GM12872 (cell line): ENCODE data around the gene SLFN11.

Experiments
- TF ChIP-seq, protein P1 (sequence below): IDR thresholded peaks from 3 replicates; pipeline ENCODE4 v1.5.1; 2011; ENCODE audit warnings: low read depth, mild to moderate bottlenecking, low read length, moderate library complexity; ENCODE audit not compliant: insufficient read depth

SLFN11 gene

DNA sequence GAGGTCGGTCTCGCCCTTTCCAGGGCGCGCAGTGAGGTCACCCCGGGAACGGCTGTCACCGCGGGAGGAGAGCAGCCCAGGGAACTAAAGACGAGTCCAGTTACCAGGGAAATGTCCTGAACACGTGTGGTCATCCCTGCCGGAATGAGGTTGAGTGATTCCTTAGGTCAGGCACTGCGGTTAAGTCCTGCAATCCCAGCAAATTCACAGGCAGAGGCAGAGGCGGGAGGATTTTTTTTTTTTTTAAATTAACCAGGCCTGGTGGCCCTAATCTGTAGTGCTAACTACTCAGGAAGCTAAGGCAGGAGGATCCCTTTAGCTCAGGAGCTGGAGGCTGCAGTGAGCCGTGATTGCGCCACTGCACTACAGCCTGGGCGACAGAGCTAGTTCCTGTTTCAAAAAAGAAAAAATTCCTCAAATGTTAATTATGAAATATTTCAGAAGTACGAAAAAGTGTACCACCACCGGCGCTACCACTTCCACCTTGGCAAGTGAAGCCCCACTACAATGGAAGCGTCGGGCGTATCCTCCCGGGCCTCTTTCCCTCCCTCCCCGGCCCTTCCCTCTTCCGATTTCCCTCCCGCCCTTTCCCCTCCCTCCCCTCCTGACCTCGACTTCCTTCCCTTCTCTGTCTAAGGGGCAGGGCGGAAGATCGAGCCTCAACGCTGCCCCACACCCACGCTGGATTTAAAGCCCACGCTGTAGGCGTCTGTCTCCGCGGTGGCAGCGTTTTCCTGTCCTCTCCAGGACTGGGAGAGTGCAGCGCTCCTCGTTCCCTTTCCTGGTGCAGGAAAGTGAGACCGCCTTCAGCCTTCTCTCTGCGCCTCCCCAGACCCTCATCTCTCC lies 27.3 kb downstream of the SLFN11 start:
- TF ChIP-seq, protein P1, sequence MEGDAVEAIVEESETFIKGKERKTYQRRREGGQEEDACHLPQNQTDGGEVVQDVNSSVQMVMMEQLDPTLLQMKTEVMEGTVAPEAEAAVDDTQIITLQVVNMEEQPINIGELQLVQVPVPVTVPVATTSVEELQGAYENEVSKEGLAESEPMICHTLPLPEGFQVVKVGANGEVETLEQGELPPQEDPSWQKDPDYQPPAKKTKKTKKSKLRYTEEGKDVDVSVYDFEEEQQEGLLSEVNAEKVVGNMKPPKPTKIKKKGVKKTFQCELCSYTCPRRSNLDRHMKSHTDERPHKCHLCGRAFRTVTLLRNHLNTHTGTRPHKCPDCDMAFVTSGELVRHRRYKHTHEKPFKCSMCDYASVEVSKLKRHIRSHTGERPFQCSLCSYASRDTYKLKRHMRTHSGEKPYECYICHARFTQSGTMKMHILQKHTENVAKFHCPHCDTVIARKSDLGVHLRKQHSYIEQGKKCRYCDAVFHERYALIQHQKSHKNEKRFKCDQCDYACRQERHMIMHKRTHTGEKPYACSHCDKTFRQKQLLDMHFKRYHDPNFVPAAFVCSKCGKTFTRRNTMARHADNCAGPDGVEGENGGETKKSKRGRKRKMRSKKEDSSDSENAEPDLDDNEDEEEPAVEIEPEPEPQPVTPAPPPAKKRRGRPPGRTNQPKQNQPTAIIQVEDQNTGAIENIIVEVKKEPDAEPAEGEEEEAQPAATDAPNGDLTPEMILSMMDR: no peak

DNA sequence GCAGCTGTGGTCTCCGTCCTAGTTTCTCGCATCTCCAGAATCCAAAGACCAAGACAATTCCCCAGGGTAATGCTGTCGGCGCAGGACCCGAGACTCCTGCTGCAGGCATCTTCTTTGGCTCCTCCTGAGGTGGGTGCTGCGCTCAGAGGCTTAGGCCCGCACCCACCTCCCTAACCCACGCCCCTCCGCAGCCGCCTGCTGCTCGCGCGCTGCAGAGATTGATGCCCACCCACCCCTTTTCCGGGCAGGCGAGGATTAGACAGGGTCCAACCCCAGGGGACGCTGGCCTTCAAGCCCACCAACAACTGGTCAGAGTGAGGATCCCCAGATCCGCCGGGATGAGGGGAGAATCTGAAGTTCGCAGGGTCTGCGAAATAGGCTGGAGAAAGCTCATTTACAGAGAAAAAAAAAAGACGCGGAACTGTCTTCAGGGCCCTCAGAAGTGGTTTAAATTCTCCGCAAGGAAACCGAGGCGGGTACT lies 27.9 kb downstream of the SLFN11 start:
- TF ChIP-seq, protein P1: no peak

DNA sequence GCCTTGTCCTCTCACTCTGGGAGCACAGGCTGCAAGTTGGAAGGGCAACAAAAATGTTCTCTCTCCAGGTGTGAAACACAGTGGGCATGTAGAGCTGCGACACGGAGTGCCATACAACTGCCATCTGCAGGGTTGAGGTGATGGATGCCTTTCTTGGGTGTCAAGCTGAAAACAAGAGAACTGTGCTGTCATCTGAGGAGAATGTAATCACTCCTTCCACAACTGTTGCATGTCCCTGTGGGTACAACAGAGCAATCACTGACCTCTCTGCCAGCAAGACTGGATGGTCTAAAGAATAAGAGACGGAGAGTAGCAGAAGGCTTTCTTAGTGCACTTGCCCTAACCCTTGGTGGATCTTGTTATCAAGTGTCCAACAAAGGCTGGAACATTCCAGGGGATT lies 29.2 kb downstream of the SLFN11 start:
- TF ChIP-seq, protein P1: no peak

DNA sequence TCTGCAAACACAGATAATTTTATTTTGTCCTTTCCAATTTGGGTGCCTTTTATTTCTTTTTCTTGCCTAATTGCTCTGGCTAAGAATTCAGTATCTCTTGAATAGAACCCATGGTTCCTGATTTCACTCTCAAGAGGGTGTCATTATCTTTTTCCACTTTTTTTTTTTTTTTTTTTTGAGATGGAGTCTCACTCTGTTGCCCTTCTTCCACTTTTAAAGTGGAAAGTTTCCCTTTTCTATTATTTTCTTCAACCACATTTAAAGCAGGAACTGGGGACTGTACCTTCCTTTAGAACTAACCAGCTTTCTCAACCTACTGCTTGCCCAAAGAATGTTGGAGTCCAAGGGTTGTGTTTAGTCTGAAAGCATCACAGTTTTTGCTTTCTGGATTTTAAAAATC lies 31.1 kb downstream of the SLFN11 start:
- TF ChIP-seq, protein P1: no peak

DNA sequence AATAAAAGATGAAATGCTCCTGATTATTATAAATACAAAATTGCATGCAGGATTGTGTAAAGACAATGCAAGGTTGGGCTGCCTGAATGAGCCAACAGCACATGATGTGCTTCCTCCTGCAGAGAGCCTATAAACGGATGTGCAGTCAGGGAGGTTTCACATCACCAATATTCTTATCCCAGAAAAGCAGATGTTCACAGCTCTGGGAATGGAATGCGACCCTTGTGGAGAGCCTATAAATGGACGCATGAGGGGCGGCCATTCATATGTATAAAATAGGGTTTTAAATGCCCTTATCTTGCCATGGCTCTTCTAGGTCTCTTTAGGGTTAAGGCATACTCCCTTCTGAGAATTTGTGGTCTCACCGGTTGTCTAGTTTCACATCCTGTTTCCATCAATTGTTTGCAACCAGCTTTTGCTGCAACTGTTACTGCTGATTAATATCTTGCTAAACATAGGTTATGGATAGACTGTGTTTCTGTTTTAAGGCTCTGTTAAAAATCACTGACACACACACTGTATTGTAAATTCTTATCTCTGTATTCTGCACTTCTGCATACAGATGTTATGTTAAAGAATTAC lies 31.9 kb downstream of the SLFN11 start:
- TF ChIP-seq, protein P1: no peak

DNA sequence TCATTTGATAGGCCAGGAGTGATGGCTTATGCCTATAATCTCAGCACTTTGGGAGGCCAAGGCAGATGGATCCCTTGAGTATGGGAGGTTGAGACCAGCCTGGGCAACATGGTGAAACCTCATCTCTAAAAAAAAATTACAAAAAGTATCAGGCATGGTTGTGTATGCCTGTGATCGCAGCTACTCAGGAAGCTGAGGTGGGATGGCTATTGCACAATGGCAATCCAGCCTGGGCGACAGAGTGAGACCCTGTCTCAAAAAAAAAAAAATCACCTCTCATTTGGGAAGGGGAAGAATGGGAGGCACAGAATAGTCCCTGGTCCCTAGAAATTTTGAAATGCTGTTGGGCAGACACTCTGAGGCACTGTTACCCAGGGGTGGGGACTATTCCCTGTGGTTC lies 35.2 kb downstream of the SLFN11 start:
- TF ChIP-seq, protein P1: no peak

DNA sequence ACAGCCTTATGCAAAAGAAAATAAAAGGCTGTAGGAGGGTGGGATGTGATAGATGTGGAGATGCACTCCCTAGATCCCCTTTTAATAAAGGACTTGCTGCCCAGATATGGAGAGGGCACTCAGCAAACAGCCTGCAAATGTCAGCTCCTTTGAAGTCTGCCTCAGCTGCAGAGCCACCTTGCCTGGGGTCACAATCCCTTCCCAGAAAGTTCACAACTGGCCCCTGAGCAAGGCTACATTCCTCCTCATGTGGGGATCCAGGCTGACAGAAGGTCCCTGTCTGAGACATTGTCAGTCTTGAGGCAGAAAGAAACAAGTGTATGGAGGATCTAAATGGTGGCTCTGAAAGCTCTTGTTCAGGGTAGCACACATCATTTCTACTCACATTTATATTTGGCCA lies 36.1 kb downstream of the SLFN11 start:
- TF ChIP-seq, protein P1: no peak
